Panc1 (cell line): ENCODE measurements around the gene SDK2. TPM values are rescaled to one million over a fixed set of nuclear protein-coding genes. Genes with fewer than 3 reads are reported as not detected.

ENCODE experiments used
- ATAC-seq: fragments of 200-7000 bp; cut with Tn5 transposase; 2 replicates; pipeline ENCODE4 v1.9.1; 2020; ENCODE audit warnings: mild to moderate bottlenecking, moderate library complexity
- BruUV-seq: library from RNA; stranded (reverse); fragments of 400-500 nt; replicated peaks from 2 replicates; lab custom pipeline; 2021; lab: Mats Ljungman, UMichigan
- CTCF ChIA-PET: fragments of 300-600 bp; sonication (Branson Sonifier 250); formaldehyde crosslinking; loops from one replicate; lab custom pipeline; 2022; ENCODE audit warnings: antibody characterized with exemption; lab: Charles Lee
- POLR2A ChIA-PET: fragments of 300-600 bp; sonication (Branson Sonifier 250); formaldehyde crosslinking; loops from one replicate; lab custom pipeline; 2022; ENCODE audit warnings: antibody characterized with exemption; lab: Charles Lee
- DNase-seq: peaks from one replicate; pipeline ENCODE4 v3.0.0-alpha.2; 2010; ENCODE audit warnings: low read depth, low spot score
- H3K27ac ChIP-seq: 2 replicates; pipeline ENCODE4 v1.5.1; 2011; ENCODE audit warnings: mild to moderate bottlenecking, low read length, inconsistent platforms
- H3K27me3 ChIP-seq: fragments of 200-500 bp; sonication (Bioruptor generic); 2 replicates; pipeline ENCODE4 v1.6.0; 2014; ENCODE audit warnings: low read length, inconsistent platforms; ENCODE audit not compliant: control insufficient read depth, insufficient read depth
- H3K36me3 ChIP-seq: fragments of 200-500 bp; sonication (Bioruptor generic); 2 replicates; pipeline ENCODE4 v1.5.1; 2014; ENCODE audit warnings: inconsistent platforms, mild to moderate bottlenecking, low read length, moderate library complexity; ENCODE audit not compliant: control insufficient read depth, insufficient read depth
- H3K4me1 ChIP-seq: 2 replicates; pipeline ENCODE4 v1.5.1; 2011; ENCODE audit warnings: inconsistent platforms, mild to moderate bottlenecking, low read length, moderate library complexity; ENCODE audit not compliant: control insufficient read depth, insufficient read depth
- H3K4me3 ChIP-seq, 2 experiments: 2 replicates each; pipeline ENCODE4 v1.5.1; 2011 to 2012; ENCODE audit warnings: low read depth in 2 of 2, low read length in 2 of 2, mild to moderate bottlenecking in 2 of 2, inconsistent platforms in 1 of 2, moderate library complexity in 1 of 2
- H3K9me3 ChIP-seq: fragments of 200-500 bp; sonication (Bioruptor generic); 2 replicates; pipeline ENCODE4 v1.5.1; 2014; ENCODE audit warnings: low read depth, mild to moderate bottlenecking, inconsistent platforms, low read length, moderate library complexity; ENCODE audit not compliant: control insufficient read depth, insufficient read depth
- POLR2AphosphoS5 ChIP-seq: IDR thresholded peaks from 2 replicates; pipeline ENCODE4 v1.6.1; 2012; ENCODE audit warnings: mild to moderate bottlenecking, low read depth, low read length, moderate library complexity
- REST ChIP-seq, 2 experiments: IDR thresholded peaks; 2 replicates each; pipeline ENCODE4 v1.6.1; 2011 to 2012; ENCODE audit warnings: low read depth in 2 of 2, control low read depth in 1 of 2, low read length in 1 of 2, mild to moderate bottlenecking in 1 of 2, moderate library complexity in 1 of 2; ENCODE audit not compliant: insufficient read depth in 1 of 2
- SIN3A ChIP-seq: IDR thresholded peaks from 2 replicates; pipeline ENCODE4 v1.6.1; 2012; ENCODE audit warnings: low read depth, mild to moderate bottlenecking, low read length, moderate library complexity, borderline replicate concordance; ENCODE audit not compliant: insufficient read depth
- TCF7L2 ChIP-seq: IDR thresholded peaks from 2 replicates; pipeline ENCODE4 v1.6.1; 2011; ENCODE audit warnings: mild to moderate bottlenecking, low read depth, low read length, inconsistent platforms
- in situ Hi-C: cut with HindIII; loops from 2 replicates; pipeline ENCODE4 v1.10.0; 2016; ENCODE audit warnings: low sequenced_read_pairs, low pct_unique_long_range_greater_than_20kb
- intact Hi-C: fragments of 100-400 bp; cut with micrococcal nuclease; formaldehyde crosslinking; loops from one replicate; pipeline ENCODE4 v1.10.0; 2022; ENCODE audit not compliant: unreplicated experiment
- total RNA-seq: library from RNA; stranded (reverse); gene quantifications from one replicate; pipeline ENCODE4 v1.2.1, GENCODE V29; 2021; ENCODE audit not compliant: unreplicated experiment
- TF ChIP-seq, protein P1 (sequence below): fragments of 450-650 bp; IDR thresholded peaks from 2 replicates; pipeline ENCODE4 v1.5.1; 2017; ENCODE audit warnings: mild to moderate bottlenecking

Gene SDK2
- total RNA-seq, 1 experiment from 2014 or later: 0.41 TPM

GRCh38 chr17:73304438-73304837 lies 339.8 kb downstream of the SDK2 start:
- intact Hi-C loops: no loop called here
- ChIA-PET CTCF (interaction anchor here (0.6 kb wide), 1 partner anchor 1569 kb away, joined by 19 read pairs; no protein-coding TSS in a partner anchor), POLR2A (interaction anchor here (0.5 kb wide), 1 partner anchor 140 kb away, joined by 4 read pairs; the partner anchor contains the start of gene SSTR2)
- TF ChIP-seq POLR2AphosphoS5: no peak
- TF ChIP-seq TCF7L2: no peak
- TF ChIP-seq, protein P1, sequence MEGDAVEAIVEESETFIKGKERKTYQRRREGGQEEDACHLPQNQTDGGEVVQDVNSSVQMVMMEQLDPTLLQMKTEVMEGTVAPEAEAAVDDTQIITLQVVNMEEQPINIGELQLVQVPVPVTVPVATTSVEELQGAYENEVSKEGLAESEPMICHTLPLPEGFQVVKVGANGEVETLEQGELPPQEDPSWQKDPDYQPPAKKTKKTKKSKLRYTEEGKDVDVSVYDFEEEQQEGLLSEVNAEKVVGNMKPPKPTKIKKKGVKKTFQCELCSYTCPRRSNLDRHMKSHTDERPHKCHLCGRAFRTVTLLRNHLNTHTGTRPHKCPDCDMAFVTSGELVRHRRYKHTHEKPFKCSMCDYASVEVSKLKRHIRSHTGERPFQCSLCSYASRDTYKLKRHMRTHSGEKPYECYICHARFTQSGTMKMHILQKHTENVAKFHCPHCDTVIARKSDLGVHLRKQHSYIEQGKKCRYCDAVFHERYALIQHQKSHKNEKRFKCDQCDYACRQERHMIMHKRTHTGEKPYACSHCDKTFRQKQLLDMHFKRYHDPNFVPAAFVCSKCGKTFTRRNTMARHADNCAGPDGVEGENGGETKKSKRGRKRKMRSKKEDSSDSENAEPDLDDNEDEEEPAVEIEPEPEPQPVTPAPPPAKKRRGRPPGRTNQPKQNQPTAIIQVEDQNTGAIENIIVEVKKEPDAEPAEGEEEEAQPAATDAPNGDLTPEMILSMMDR: no peak
- no peak for TF ChIP-seq REST (IDR thresholded peaks at IDR 0.05; ENCODE audit: insufficient read depth in 1 of 2, low read depth in 2 of 2, low read length in 1 of 2)
- TF ChIP-seq SIN3A: no peak
- no peak for DNase-seq
- no peaks in the 10 kb centered on the region for H3K9me3 ChIP-seq
- H3K36me3 ChIP-seq: no peaks in the 10 kb centered on the region
- peaks cover 84% of the 10 kb centered on the region for H3K4me1 ChIP-seq
- no TSS peak for BruUV-seq
- no peak for ATAC-seq
- in situ Hi-C loops: no loop called here
- H3K27ac ChIP-seq: peak overlapping the region; percentile 97
- H3K4me3 ChIP-seq: peak overlapping the region in 1 of 2 experiments; percentile 57; a peak in 3 of 4 replicates
- H3K27me3 ChIP-seq: no peaks in the 10 kb centered on the region

- CTCF ChIA-PET: interaction anchor here (1.4 kb wide), 1 partner anchor 68 kb away, joined by 3 read pairs; no protein-coding TSS in a partner anchor
- Histone ChIP-seq H3K36me3 (no peaks in the 10 kb centered on the region), H3K4me3 (no peak overlapping the region), H3K9me3 (no peaks in the 10 kb centered on the region), H3K27me3 (no peaks in the 10 kb centered on the region), H3K4me1 (peaks cover 81% of the 10 kb centered on the region), H3K27ac (peak overlapping the region; percentile 51; the same call in 1 of the 2 replicates)
- TF ChIP-seq TCF7L2: no peak
- POLR2A ChIA-PET: interaction anchor here (0.7 to 0.8 kb wide), 2 partner anchors 43 to 82 kb away, joined by 5 to 7 read pairs; no protein-coding TSS in a partner anchor
- ATAC-seq (no peak), DNase-seq (no peak)
- intact Hi-C loops: no loop called here
- BruUV-seq: no TSS peak
- in situ Hi-C loops: no loop called here
Observed at GRCh38 chr17:73302189-73302588, 342.1 kb downstream of the SDK2 start.

DNA sequence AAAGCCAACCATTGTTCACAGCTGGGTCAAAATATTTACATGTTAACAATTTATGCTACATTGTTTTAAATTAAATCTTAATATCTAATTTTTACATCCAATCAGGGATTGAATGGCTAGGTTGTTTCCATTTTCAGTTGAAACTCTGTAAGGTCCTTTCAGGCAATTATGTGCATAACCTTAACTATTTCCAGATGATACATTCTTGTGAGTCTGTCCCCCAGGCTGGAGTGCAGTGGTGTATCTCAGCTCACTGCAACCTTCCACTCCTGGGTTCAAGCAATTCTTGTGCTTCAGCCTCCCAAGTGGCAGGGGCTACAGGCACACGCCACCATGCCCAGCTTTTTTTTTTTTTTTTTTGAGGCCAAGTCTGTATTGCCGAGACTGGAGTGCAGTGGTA lies 342.9 kb downstream of the SDK2 start:
- POLR2A ChIA-PET: interaction anchor here (0.7 kb wide), 1 partner anchor 44 kb away, joined by 7 read pairs; no protein-coding TSS in a partner anchor
- BruUV-seq: no TSS peak
- intact Hi-C loops: no loop called here

More for the DNA sequence above, 342.9 kb downstream of the SDK2 start:
- DNase-seq: no peak
- TF ChIP-seq POLR2AphosphoS5: no peak
- no peak for TF ChIP-seq TCF7L2
- no peak for TF ChIP-seq SIN3A
- no peak for TF ChIP-seq REST (IDR thresholded peaks at IDR 0.05; ENCODE audit: insufficient read depth in 1 of 2, low read depth in 2 of 2, low read length in 1 of 2)
- TF ChIP-seq, protein P1: no peak
- Histone ChIP-seq H3K27ac (no peak overlapping the region), H3K36me3 (no peaks in the 10 kb centered on the region), H3K27me3 (no peaks in the 10 kb centered on the region), H3K9me3 (no peaks in the 10 kb centered on the region), H3K4me1 (peaks cover 76% of the 10 kb centered on the region), H3K4me3 (no peak overlapping the region)
- CTCF ChIA-PET: interaction anchor here (1.4 kb wide), 1 partner anchor 69 kb away, joined by 3 read pairs; no protein-coding TSS in a partner anchor
- ATAC-seq: no peak
- in situ Hi-C loops: no loop called here
